Erythroblast (primary cell): ENCODE data around the gene NEU2.

Source experiments
- GATA1 ChIP-seq: IDR thresholded peaks from 2 replicates; pipeline ENCODE4 v1.6.1; 2011; ENCODE audit warnings: low read depth, mild to moderate bottlenecking, control low read depth, low read length, moderate library complexity
- POLR2A ChIP-seq: IDR thresholded peaks from 2 replicates; pipeline ENCODE4 v1.6.1; 2011; ENCODE audit warnings: mild to moderate bottlenecking, low read length

DNA sequence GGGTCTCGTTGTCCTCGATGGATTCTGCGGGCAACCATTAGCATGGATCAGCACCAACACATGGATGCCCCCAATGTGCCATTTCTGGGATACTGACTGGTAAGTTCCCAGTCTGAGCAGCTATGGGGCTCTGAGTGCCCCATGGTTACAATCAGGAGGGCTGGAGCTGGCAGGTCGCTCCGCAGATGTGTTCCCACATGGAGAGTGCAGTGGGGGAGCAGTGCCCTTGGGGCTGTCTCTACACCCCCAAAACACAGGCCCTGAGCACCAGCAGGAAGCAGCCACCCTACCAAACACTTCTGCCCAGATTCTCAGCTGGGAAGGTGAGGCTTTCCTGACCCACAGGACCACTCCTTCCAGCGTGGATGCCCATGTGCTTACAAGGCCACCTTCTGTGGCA is 27.4 kb upstream of the NEU2 start:
- no peak for TF ChIP-seq POLR2A
- TF ChIP-seq GATA1, result no peak
